TTC549 (cell line): ENCODE measurements around the gene CASP4.
"Not testable (repeated sequence)": the region's sequence is repeated elsewhere in the genome, so short reads cannot be mapped to it uniquely, and the experiment has no call there.

ENCODE experiments used
- FAIRE-seq: peaks from 2 replicates; lab custom pipeline; 2012; peaks lifted over from hg19 to GRCh38; lab: Jason Lieb, UNC

The CASP4 gene

DNA sequence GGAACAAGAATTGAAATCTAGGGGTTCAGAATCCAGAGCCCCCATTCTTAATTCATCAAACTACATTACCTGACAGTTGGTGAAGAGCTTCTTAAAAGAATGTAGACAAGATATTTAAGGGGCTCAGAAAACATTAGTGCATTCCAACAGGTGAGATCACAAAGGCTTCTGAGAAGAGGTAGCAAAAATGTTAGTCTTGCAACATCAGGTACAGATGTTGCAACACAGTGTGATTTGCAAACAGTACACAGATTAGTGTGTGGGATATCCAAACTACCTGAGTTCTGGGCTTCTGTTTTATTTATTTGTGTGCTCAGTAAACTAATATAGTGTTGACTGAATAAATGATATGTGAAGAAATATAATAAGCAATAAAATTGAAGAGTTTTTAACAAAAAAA lies 11.8 kb downstream of the CASP4 start:
- no peak for FAIRE-seq

DNA sequence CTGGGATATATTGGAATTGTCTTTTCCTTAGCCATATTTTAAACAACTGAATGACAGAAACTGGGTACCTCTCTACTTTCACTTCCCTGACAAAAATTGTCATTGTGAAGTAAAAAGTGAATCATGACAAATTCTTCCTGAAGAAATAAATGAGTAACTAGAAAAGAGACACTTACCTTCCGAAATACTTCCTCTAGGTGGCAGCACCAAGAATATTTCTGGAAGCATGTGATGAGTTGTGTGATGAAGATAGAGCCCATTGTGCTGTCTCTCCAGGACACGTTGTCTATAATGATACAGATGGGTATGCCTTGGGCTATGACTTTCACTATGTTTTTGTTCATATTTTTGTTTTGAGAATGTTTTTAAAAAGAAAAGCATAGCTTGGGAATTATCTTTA lies 21.5 kb downstream of the CASP4 start:
- peak; percentile 39 for FAIRE-seq

DNA sequence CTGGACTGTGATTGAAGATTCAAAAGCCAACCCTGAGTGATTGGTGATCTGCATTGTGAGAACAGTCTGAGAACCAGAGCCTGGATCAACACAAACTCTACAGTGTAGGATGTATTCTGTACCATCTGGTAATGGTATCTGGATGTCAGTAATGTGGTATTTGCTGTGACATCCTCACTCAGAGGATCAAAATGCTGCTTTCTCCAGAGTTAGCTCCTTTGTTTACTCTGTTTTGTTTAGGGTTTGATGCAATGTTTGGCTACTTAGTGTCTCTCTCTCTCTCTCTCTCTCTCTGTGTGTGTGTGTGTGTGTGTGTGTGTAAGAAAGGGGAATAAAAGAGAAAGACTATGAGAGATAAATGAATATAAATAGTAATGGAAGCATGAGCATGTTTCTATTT lies 24.3 kb downstream of the CASP4 start:
- no peak for FAIRE-seq

DNA sequence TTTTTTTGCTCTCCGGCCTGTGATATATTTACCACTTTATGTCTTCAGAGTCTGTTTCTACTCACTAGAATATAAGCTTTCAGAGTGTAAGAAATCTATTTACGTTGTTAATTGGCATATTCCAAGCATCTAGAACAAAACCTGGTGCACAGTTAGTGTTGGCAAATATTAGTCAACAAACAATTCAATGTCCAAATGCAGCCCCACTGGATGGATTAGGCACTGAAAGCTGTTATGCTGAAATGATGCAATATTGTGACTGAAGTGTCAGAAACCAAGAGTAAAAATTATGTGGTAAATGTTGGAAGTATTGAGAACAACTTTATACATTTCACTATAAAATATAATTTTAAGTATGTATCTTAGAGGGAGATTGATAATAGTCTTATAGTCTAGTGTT lies 24.8 kb downstream of the CASP4 start:
- no peak for FAIRE-seq

DNA sequence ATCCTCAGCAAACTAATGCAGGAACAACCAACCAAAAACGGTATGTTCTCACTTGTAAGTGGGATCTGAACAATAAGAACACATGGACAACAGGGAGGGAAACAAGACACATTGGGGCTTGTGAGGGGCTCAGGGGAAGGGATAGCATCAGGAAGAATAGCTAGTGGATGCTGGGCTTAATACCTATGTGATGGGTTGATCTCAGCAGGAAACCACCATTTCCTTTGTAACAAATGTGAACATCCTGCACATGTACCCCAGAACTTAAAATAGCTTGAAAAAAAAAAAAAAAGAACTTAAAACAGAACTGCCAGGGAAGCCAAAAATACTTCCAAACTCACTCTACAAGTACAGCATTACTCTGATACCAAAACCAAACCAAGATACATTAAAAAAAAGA lies 33.8 kb downstream of the CASP4 start:
- FAIRE-seq, result no peak

DNA sequence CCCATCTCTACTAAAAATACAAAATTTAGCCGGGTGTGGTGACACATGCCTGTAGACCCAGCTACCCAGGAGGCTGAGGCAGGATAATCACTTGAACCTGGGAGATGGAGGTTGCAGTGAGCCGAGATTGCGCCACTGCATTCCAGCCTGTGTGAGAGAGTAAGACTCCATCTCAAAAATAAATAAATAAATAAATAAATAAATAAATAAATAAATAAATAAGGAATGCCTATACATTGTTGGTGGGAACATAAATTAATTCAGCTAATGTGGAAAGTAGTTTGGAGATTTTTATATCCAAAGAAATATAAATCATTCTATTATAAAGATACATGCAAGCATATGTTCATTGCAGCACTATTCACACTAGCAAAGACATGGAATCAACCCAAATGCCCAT lies 34.3 kb downstream of the CASP4 start:
- not testable (repeated sequence) for FAIRE-seq

DNA sequence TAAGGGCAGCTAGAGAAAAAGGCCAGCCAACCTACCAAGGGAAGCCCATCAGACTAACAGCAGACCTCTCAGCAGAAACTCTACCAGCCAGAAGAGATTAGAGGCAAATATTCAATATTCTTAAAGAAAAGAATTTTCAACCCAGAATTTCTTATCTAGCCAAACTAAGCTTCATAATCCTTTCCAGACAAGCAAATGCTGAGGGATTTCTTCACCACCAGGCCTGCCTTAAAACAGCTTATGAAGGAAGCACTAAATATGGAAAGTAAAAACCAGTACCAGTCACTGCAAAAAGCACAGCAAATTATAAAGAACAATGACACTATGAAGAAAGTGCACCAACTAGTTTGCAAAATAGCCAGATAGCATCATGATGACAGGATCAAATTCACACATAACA lies 39.6 kb downstream of the CASP4 start:
- no peak for FAIRE-seq

DNA sequence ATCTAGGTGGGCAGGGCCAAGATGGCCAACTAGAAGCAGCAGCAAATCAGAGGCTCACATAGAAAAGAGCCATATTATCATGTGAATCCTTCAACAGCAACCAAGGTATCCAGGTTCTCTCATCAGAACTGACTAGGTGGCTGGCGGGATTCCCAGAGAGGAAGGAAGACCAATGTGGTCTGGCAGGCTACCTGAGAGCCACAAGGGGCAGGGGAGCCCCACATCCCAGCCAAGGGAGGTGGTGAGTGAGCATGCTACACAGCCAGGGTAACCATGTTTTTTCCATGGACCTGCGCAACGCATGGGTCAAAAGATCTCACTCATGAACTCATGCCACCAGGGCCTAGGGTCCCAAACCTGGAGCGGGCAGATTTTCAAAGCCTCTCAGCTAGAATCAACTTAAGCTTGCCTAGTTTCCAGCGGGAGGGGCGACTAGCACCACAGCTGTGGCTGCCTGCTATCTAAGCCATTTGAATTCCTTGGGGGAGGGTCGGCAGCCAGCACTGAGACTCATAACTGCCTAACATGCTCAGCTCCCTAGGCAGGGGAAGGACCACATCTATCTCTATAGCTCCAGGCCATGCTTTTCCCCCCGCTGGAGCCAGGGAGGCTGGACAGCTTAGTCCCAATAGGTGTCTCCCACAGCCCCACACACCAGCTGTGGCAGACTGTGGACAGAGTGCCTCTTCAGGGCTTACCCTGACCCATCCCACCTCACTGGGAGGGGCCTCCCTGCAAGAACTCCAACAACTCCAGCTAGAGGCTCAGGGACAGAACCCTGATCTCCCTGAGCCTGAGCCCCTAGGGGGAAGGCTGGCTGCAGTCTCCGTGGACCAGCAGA lies 41.4 kb downstream of the CASP4 start:
- no peak for FAIRE-seq

DNA sequence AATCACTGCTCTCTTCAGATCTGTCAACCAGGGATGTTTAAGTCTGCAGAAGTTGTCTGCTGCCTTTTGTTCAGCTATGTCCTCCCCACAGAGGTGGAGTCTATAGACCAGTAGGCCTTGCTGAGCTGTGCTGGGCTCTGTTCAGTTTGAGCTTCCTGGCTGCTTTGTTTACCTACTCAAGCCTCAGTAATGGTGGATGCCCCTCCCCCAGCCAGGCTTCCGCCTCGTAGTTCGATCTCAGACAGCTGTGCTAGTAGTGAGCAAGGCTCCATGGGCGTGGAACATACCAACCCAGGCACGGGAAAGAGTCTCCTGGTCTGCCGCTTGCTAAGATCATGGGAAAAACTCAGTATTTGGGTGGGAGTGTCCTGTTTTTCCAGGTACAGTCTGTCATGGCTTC lies 42.5 kb downstream of the CASP4 start:
- no peak for FAIRE-seq

DNA sequence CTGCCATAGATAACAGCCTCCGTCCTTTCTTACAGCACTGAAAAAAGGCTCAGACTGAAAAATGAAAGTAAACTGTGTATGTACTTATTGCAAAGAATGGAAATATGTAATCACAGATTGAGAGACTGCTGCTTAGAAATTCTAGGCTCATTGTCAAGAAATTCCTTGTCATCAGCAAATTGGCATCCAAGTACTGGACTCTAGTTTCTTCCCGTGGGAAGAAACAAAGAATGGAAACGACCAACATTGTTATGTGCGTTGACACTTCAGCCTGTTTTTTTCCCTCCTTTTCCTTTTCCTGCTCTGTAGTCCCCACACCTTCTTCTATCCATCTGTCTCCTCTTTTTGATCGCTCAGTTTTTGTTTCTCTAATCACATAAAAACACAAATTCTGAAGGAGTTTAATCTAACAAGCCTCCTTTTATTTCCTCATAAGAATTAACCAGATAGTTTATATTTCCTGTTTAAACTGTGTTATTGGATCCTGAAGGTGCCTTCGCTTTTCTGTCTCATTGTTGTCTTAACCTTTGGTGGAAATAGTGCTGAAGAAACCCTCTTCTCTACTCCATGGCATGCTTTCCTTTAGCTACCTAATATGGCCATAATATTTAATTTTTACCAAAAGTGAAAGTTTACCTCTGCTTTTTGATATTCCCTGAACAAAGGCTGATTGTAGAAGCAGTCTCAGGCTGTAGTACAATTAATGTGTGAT lies 50.1 kb downstream of the CASP4 start:
- FAIRE-seq, result no peak

DNA sequence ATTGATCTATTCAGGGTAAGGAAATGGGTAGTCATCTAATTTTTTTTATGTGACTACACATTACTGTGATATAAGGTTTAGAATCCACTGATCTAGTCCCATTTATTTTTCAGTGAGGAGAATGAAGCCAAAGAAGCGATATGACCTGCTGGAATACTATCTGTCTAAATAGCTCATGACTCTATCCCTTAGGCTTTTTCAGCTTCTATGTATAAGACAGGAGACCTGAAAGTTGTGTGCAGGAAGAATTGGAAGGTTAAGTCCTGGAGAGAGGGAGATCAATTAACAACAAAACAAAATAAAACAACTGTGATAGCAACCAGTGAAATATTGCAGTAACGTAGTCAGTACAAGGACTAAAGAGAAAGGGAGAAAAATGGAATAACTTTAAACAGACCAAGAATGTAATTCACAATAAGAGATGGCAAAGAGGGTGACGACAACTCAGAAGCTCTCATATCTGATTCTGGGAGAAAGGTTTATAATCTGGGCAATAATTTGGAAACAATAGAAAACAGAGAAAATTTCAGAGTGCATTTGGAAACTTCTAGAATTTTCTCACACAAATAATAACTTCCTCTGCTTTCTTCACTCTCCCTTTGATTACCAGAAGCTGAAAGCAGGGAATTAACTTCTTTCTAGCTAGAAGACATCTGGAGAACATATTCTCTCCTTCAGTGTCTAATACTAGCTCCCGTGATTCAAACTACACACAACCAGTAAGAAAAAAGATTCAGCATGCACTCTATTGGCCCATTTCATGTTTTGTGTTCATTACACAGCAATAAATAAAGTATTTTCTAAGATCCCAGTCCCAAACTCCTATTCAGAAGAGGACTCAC lies 50.9 kb downstream of the CASP4 start:
- FAIRE-seq, result no peak

DNA sequence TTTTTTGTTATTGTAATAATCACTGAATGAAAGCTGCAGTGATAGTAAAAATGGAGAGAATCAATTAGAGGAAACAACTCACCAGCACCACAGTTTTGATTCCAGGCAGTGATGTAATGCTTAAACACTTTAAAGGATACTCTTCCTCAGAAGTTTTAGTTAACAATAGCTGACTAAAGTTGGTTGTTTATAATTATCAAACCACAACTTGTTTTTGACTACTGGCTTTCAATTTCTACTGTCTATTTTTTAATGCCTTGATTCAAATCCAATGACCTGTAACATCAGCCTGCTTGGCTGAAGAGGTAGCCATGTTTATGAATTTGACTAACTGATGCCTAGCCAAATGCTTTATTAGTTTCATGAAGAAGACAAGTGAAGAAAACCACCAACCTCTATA lies 51.9 kb downstream of the CASP4 start:
- FAIRE-seq, result no peak

DNA sequence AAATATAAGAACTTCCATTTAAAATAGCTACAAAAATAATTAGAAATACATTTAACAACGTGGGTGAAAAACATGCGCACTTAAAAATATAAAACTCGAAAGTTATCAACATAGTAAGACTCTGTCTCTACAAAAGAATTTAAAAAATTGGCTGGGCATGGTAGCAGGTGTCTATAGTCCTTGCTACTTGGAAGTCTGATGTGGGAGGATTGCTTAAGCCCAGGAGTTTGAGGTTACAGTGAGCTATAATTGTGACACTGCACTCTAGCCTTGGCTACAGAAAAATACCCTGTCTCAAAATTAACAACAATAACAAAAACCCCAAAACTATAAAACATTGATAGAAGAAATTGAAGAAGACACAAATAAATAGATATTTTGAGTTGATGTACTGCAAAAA lies 56.3 kb downstream of the CASP4 start:
- no peak for FAIRE-seq

DNA sequence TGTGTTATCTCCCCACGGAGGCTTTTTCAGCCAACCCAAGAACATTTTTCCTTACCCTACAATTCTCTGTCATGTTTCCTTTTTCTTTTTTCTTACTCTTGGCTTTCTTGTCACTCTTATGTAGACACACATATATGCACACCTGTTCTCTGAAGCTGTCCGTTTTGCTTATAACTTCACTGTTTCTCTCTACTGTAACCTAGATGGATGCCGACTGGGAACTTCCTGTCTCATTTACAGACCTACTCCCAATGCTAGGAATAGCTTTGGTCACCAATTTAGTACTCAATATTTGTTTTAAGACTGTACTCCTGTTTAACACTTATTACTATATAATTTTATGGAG lies 60.2 kb downstream of the CASP4 start:
- FAIRE-seq, result no peak

DNA sequence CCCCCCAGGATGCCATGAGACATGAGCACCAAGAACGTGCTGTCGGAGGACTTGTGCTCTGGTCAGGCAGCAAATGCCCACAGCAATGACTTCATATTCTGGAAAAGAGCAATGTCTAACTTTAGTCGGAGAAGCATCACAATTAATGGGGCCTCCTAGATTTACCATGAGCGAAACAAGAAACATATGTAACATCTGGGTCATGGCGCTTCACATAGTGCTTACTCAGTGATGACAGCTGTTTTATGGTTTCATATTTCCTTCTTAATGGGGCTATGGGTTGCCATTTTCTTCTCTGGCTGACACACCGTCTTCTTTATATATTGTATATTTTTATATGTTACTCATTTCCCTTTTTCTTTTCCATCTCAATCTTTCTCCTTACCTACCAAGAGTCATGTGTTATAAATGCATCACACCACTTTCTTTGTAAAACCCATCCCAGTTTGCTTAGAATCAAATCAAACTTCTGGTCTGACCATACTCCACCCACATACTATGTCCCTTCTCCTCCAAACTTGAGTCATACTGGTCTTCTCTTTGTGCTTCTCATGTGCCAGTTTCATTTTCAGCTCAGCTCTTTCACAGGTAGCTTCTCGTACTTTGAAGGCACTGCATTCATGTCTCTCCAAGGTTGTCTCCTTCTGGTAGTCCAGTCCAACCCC lies 60.7 kb downstream of the CASP4 start:
- no peak for FAIRE-seq

DNA sequence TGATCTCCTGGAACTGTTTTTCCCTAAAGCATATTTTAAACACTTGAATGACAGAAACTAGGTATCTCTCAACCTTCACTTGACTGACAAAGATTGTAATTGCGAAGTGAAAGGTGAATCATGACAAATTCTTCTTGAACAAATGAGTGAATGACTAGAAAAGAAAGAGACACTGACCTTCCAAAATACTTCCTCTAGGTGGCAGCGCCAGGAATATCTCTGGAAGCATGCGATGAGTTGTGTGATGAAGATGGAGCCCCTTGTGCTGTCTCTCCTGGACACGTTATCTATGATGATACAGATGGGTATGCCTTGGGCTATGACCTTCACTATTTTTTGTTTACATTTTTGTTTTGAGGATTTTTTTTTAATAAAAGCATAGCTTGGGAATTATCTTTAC lies 63.1 kb downstream of the CASP4 start:
- no peak for FAIRE-seq

DNA sequence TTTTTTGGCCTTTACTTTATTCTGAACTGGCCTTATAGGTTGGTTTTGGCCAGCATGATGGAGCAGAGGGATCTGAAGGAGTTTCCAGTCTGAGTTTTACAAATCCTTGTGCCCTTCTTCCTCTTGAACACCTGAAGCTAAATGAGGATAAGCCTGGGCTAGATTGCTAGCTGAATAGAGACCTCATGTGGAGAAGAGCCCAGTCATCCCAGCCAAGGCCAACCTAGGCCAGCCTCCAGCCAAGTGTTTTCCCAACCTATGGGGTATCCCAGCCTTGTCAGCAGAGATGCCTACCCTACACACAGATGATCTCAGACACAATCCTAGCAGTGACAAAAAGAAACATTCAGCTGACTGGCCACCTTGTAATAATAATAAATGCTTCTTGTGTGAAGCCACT lies 69.1 kb downstream of the CASP4 start:
- no peak for FAIRE-seq

DNA sequence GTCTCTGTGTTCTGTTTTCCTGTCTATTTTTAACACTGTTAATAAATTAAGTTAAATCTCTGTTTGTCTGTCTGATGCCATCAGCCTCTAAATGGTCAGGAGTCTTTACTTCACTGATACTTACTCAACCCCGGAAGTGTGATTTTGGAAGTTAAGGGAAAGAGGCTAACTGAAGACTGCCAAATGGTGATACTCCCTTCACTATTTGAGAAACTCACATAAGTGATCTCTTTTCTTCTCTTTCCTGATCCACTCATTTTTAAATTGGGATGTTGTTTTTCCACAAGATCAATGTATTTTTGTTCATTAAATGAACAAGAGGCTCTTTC lies 69.7 kb downstream of the CASP4 start:
- FAIRE-seq, result no peak

DNA sequence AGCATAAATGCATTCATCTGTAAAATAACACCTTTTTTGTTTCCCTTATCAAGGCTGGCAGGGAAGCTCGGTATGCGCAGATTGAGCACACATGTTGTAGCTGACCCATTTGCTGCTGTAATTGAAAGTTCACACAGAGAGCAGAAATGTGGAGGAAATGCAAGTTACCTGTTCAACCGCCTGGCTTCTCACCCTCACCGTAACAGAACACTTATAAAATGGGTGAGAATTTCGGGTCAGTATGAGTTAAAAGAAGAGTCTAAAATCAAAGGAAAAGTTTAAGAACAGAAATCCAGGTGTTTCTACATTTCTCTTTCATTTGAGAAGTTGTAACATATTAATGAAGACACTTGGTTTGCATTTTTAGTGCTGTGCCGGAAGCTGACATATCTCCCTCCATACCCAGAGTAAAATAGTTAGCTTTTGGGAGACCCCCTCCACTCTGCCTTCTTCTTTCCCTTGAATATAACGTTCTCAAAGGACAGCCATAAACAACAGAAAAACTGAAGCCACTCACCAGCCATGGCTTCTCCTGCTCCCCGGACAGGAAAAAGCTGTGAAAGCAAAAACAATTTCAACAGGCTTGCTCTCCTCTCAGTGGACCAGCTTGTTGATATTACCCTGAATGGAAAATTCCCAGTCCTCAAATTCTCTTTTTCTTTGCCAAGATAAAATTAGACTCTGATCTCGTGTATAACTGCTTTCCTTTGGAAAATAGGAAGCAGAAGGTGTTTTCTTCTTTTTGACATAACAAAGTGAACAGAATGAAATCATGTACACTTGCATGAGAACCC lies 70.3 kb downstream of the CASP4 start, which contains the start of gene CASP12:
Gene CASP12 (minus strand): TSS at position 570 of the 794 bp plus-strand sequence.
- FAIRE-seq, result no peak

DNA sequence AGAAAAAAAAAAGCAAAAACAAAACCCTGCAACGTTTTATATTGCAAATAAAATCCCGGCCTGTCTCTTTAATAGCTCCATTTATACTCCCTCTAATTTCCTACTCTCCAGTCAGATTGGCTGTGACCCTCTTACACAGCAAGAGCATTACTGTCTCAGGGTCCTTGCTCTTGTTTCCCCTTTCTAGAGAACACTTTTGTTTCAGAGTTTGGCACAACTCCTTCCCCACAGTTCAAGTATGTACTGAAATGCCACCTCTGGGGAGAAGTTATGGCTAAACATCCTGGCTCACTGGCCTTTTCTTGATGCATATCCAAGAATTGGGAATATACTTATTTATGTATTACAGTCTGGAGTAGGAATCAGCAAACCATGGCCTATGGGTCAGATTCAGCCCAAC lies 72.7 kb downstream of the CASP4 start:
- no peak for FAIRE-seq

DNA sequence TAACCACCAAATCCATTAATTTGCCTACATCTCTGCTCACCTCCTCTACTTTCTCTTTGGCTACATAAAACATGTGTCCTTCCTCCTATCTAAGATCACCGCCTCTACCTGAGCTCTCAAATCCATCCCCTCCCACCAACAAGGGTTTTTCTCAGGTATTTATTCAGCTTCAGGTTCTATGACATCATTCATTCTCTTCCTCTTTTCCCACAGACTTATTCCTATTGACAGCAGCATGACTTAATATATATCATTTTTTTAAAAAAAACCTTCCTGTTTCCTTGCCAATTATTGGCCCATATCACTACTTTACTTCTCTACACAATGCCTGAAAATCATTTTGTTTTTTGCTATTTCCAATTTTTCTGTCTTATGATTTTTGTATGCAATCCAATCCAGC lies 74.5 kb downstream of the CASP4 start:
- no peak for FAIRE-seq
